Renal pelvis (tissue), 4 donors: ENCODE measurements around the gene C2orf68. TPM values are rescaled to one million over a fixed set of nuclear protein-coding genes. Genes with fewer than 3 reads are reported as not detected.
"Not testable (repeated sequence)": the region's sequence is repeated elsewhere in the genome, so short reads cannot be mapped to it uniquely, and the experiment has no call there.

ENCODE experiments used
- DNase-seq: peaks from one replicate; pipeline ENCODE4 v3.0.0-alpha.2; 2013
- polyA plus RNA-seq, 3 donors: library from polyadenylated mRNA; unstranded; fragments of 120-200 nt; gene quantifications; one replicate each; pipeline ENCODE4 v1.2.1, GENCODE V29; 2013; ENCODE audit not compliant: insufficient read length in 3 of 3

Gene C2orf68
- polyA plus RNA-seq, 3 donors = 51.7 to 80.5 (median 77.9) TPM

GRCh38 chr2:85588236-85588635 lies 23.6 kb downstream of the C2orf68 start:
- no peak for DNase-seq

GRCh38 chr2:85585781-85586105 lies 26.1 kb downstream of the C2orf68 start:
- DNase-seq = no peak

GRCh38 chr2:85584857-85585780 lies 26.7 kb downstream of the C2orf68 start:
- DNase-seq = no peak

- no peak for DNase-seq
Measured at GRCh38 chr2:85584354-85584856, 27.5 kb downstream of the C2orf68 start, which contains the start of gene VAMP5. VAMP5 (plus strand) TSS chr2:85584431; CDS start chr2:85584491, 60 bp downstream.

GRCh38 chr2:85583667-85584353 lies 28.1 kb downstream of the C2orf68 start:
- no peak for DNase-seq

- no peak for DNase-seq
Measured at GRCh38 chr2:85582492-85582891, 29.4 kb downstream of the C2orf68 start.

GRCh38 chr2:85580206-85580605 lies 31.7 kb downstream of the C2orf68 start:
- no peak for DNase-seq

GRCh38 chr2:85579266-85579935 lies 32.5 kb downstream of the C2orf68 start:
- DNase-seq = no peak

GRCh38 chr2:85578243-85579180 lies 33.4 kb downstream of the C2orf68 start:
- no peak for DNase-seq

GRCh38 chr2:85577386-85578242 lies 34.3 kb downstream of the C2orf68 start, which contains the start of gene VAMP8:
VAMP8 (plus strand) TSS chr2:85577586; CDS start chr2:85577647, 61 bp downstream.
- no peak for DNase-seq

GRCh38 chr2:85577063-85577385 lies 34.8 kb downstream of the C2orf68 start:
- no peak for DNase-seq

- no peak for DNase-seq
Measured at GRCh38 chr2:85575739-85576138, 36.1 kb downstream of the C2orf68 start.

- DNase-seq = no peak
Measured at GRCh38 chr2:85566265-85566664, 45.6 kb downstream of the C2orf68 start.

- no peak for DNase-seq
Measured at GRCh38 chr2:85564144-85564563, 47.7 kb downstream of the C2orf68 start.

- DNase-seq = peak; percentile 97
Measured at GRCh38 chr2:85561280-85562212, 50.3 kb downstream of the C2orf68 start, which contains the start of gene GGCX. GGCX (minus strand) TSS chr2:85561493; CDS start chr2:85561428, 65 bp downstream.

GRCh38 chr2:85560812-85561279 lies 51.0 kb downstream of the C2orf68 start:
- DNase-seq = no peak

GRCh38 chr2:85560403-85560726 lies 51.5 kb downstream of the C2orf68 start:
- not testable (repeated sequence) for DNase-seq

GRCh38 chr2:85558160-85558559 lies 53.7 kb downstream of the C2orf68 start:
- no peak for DNase-seq

- DNase-seq = no peak
Measured at GRCh38 chr2:85557130-85557529, 54.7 kb downstream of the C2orf68 start.
